ENCODE data around the gene OCA2.

DNA sequence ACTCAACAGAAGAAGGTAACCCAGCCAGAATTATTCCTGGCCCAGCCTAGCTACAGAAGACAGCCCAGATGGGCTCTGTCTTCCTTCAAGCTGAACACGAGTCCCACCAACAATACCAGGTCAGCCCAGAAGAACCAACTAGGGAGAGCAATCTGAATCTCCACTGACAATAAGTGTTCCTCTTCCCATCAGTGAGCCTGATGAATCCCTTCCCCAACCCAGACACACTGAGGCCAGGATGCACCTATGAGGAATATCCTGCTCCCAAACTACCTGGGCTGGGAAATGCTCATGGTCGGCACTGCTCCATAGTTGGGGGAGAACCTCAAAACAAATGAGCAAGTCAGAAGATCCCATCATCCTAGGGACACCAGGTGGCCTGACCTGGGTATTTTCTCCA lies 351.1 kb downstream of the OCA2 start:
- no peak for TF ChIP-seq EZH2 (optimal IDR thresholded peaks at IDR 0.05; ENCODE audit: low read depth, low read length)
- TF ChIP-seq EZH2phosphoT487 (IDR thresholded peaks at IDR 0.05; ENCODE audit: low read length): no peak
- TF ChIP-seq, protein P1, sequence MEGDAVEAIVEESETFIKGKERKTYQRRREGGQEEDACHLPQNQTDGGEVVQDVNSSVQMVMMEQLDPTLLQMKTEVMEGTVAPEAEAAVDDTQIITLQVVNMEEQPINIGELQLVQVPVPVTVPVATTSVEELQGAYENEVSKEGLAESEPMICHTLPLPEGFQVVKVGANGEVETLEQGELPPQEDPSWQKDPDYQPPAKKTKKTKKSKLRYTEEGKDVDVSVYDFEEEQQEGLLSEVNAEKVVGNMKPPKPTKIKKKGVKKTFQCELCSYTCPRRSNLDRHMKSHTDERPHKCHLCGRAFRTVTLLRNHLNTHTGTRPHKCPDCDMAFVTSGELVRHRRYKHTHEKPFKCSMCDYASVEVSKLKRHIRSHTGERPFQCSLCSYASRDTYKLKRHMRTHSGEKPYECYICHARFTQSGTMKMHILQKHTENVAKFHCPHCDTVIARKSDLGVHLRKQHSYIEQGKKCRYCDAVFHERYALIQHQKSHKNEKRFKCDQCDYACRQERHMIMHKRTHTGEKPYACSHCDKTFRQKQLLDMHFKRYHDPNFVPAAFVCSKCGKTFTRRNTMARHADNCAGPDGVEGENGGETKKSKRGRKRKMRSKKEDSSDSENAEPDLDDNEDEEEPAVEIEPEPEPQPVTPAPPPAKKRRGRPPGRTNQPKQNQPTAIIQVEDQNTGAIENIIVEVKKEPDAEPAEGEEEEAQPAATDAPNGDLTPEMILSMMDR (IDR thresholded peaks at IDR 0.05; ENCODE audit: low read length): no peak
